Cerebellar cortex (tissue), 1 donor: ENCODE results near the gene DNAL1.

Experiments
- DNase-seq: peaks from one replicate; pipeline ENCODE4 v3.0.0-alpha.2; 2015; ENCODE audit warnings: low spot score

Gene DNAL1

GRCh38 chr14:73744175-73744867 is 99.5 kb downstream of the DNAL1 start:
- no peak for DNase-seq

- DNase-seq = no peak
Measured at GRCh38 chr14:73744874-73745529, 100.2 kb downstream of the DNAL1 start.

- no peak for DNase-seq
Measured at GRCh38 chr14:73745571-73746519, 101.1 kb downstream of the DNAL1 start.

- no peak for DNase-seq
Measured at GRCh38 chr14:73746520-73747378, 102.0 kb downstream of the DNAL1 start.

- no peak for DNase-seq
Measured at GRCh38 chr14:73747379-73748211, 102.8 kb downstream of the DNAL1 start.

- DNase-seq = no peak
Measured at GRCh38 chr14:73748858-73749357, 104.1 kb downstream of the DNAL1 start.

- DNase-seq = no peak
Measured at GRCh38 chr14:73749706-73750530, 105.1 kb downstream of the DNAL1 start.

GRCh38 chr14:73750531-73750901 is 105.7 kb downstream of the DNAL1 start:
- DNase-seq = peak; percentile 83

- no peak for DNase-seq
Measured at GRCh38 chr14:73751157-73751691, 106.4 kb downstream of the DNAL1 start.

- DNase-seq = no peak
Measured at GRCh38 chr14:73752297-73752992, 107.7 kb downstream of the DNAL1 start.
